Measurements from ENCODE around the gene TSR3. TPM values are rescaled to one million over a fixed set of nuclear protein-coding genes. Genes with fewer than 3 reads are reported as not detected.

The TSR3 gene
- total RNA-seq, 2 donors from 2014 or later = 70.5 to 98.8 TPM

GRCh38 chr16:1350691-1351090 is 987 bp downstream of the TSR3 start:
- no peak for TF ChIP-seq CTCF (IDR thresholded peaks at IDR 0.05)
- TF ChIP-seq POLR2A (IDR thresholded peaks at IDR 0.05) = no peak
- H3K4me1 ChIP-seq = peaks cover 31% of the 10 kb centered on the region
- DNase-seq (no peak), ATAC-seq (no peak)
- no peaks in the 10 kb centered on the region for H3K9me3 ChIP-seq
- WGBS, 2 donors = 55 to 65% methylated on average over 14 to 19 of the region's 19 CpGs
- no peaks in the 10 kb centered on the region for H3K27me3 ChIP-seq
- peaks cover 3 to 5% of the 10 kb centered on the region in 2 donors for H3K36me3 ChIP-seq (replicated peaks in 1 of 2; ENCODE audit: insufficient read depth in 1 of 2, low read depth in 2 of 2)
- intact Hi-C loops (cut with DNase I) = no loop called here
- H3K27ac ChIP-seq = no peak overlapping the region
- H3K4me3 ChIP-seq = no peak overlapping the region

GRCh38 chr16:1349951-1350350 is 1.7 kb downstream of the TSR3 start:
- no peak for TF ChIP-seq CTCF (IDR thresholded peaks at IDR 0.05)
- no peak for TF ChIP-seq POLR2A (IDR thresholded peaks at IDR 0.05)
- Histone ChIP-seq H3K27me3 (no peaks in the 10 kb centered on the region), H3K4me3 (no peak overlapping the region), H3K36me3 (replicated peaks in 1 of 2; ENCODE audit: insufficient read depth in 1 of 2, low read depth in 2 of 2) (peaks cover 3 to 5% of the 10 kb centered on the region in 2 donors), H3K27ac (no peak overlapping the region), H3K9me3 (no peaks in the 10 kb centered on the region), H3K4me1 (peaks cover 26% of the 10 kb centered on the region)
- ATAC-seq (no peak), DNase-seq (no peak)
- intact Hi-C loops (cut with DNase I) = no loop called here
- WGBS, 2 donors = 94 to 97% methylated on average over 16 of the region's 17 CpGs

GRCh38 chr16:1349351-1349750 is 2.3 kb downstream of the TSR3 start:
- H3K27ac ChIP-seq = no peak overlapping the region
- ATAC-seq (no peak), DNase-seq (no peak)
- no peaks in the 10 kb centered on the region for H3K9me3 ChIP-seq
- 85 to 86% methylated on average over 14 to 16 of the region's 16 CpGs for WGBS, 2 donors
- H3K27me3 ChIP-seq = no peaks in the 10 kb centered on the region
- no peak for TF ChIP-seq CTCF (IDR thresholded peaks at IDR 0.05)
- no peak for TF ChIP-seq POLR2A (IDR thresholded peaks at IDR 0.05)
- H3K36me3 ChIP-seq (replicated peaks in 1 of 2; ENCODE audit: insufficient read depth in 1 of 2, low read depth in 2 of 2) = peaks cover 3 to 5% of the 10 kb centered on the region in 2 donors
- no peak overlapping the region for H3K4me3 ChIP-seq
- peaks cover 26% of the 10 kb centered on the region for H3K4me1 ChIP-seq
- intact Hi-C loops (cut with DNase I) = no loop called here

GRCh38 chr16:1348926-1349325 is 2.8 kb downstream of the TSR3 start:
- Histone ChIP-seq H3K9me3 (no peaks in the 10 kb centered on the region), H3K4me1 (peaks cover 30% of the 10 kb centered on the region), H3K36me3 (replicated peaks in 1 of 2; ENCODE audit: insufficient read depth in 1 of 2, low read depth in 2 of 2) (peaks cover 3 to 5% of the 10 kb centered on the region in 2 donors), H3K27me3 (no peaks in the 10 kb centered on the region), H3K27ac (no peak overlapping the region), H3K4me3 (no peak overlapping the region)
- intact Hi-C loops (cut with DNase I) = no loop called here
- ATAC-seq = no peak
- TF ChIP-seq POLR2A (IDR thresholded peaks at IDR 0.05) = no peak
- no peak for TF ChIP-seq CTCF (IDR thresholded peaks at IDR 0.05)
- WGBS, 2 donors = 80 to 87% methylated on average over 7 to 14 of the region's 14 CpGs
- DNase-seq = no peak

- WGBS, 2 donors = 87 to 100% methylated on average over 3 to 14 of the region's 15 CpGs
- no peak overlapping the region for H3K4me3 ChIP-seq
- no peak overlapping the region for H3K27ac ChIP-seq
- DNase-seq (no peak), ATAC-seq (no peak)
- peaks cover 3 to 5% of the 10 kb centered on the region in 2 donors for H3K36me3 ChIP-seq (replicated peaks in 1 of 2; ENCODE audit: insufficient read depth in 1 of 2, low read depth in 2 of 2)
- intact Hi-C loops (cut with DNase I) = no loop called here
- H3K27me3 ChIP-seq = no peaks in the 10 kb centered on the region
- no peak for TF ChIP-seq POLR2A (IDR thresholded peaks at IDR 0.05)
- TF ChIP-seq CTCF (IDR thresholded peaks at IDR 0.05) = no peak
- peaks cover 33% of the 10 kb centered on the region for H3K4me1 ChIP-seq
- no peaks in the 10 kb centered on the region for H3K9me3 ChIP-seq
Measured at GRCh38 chr16:1348441-1348840, 3.2 kb downstream of the TSR3 start.

Measured in body of pancreas (tissue), 4 donors.